NB4 (cell line): Measurements from ENCODE around the gene PEPD.

Experiments used
- DNase-seq: peaks from one replicate; pipeline ENCODE4 v3.0.0; 2010; ENCODE audit warnings: low read depth
- H3K4me3 ChIP-seq: one replicate; pipeline ENCODE4 v1.5.1; 2011; ENCODE audit warnings: mild to moderate bottlenecking, low read depth, low read length, moderate library complexity
- MYC ChIP-seq: IDR thresholded peaks from 2 replicates; pipeline ENCODE4 v1.6.1; 2011; ENCODE audit warnings: low read depth, low read length
- POLR2A ChIP-seq: IDR thresholded peaks from 2 replicates; pipeline ENCODE4 v1.6.1; 2011; ENCODE audit warnings: mild to moderate bottlenecking; ENCODE audit not compliant: insufficient read length; ENCODE audit errors: extremely low read depth
- TF ChIP-seq, protein P1 (sequence below): IDR thresholded peaks from 2 replicates; pipeline ENCODE4 v1.6.1; 2011; ENCODE audit warnings: low read depth, low read length
- TF ChIP-seq, protein P2 (sequence below): IDR thresholded peaks from one replicate; pipeline ENCODE4 v1.5.1; 2012; ENCODE audit warnings: low read depth, low read length

PEPD gene

DNA sequence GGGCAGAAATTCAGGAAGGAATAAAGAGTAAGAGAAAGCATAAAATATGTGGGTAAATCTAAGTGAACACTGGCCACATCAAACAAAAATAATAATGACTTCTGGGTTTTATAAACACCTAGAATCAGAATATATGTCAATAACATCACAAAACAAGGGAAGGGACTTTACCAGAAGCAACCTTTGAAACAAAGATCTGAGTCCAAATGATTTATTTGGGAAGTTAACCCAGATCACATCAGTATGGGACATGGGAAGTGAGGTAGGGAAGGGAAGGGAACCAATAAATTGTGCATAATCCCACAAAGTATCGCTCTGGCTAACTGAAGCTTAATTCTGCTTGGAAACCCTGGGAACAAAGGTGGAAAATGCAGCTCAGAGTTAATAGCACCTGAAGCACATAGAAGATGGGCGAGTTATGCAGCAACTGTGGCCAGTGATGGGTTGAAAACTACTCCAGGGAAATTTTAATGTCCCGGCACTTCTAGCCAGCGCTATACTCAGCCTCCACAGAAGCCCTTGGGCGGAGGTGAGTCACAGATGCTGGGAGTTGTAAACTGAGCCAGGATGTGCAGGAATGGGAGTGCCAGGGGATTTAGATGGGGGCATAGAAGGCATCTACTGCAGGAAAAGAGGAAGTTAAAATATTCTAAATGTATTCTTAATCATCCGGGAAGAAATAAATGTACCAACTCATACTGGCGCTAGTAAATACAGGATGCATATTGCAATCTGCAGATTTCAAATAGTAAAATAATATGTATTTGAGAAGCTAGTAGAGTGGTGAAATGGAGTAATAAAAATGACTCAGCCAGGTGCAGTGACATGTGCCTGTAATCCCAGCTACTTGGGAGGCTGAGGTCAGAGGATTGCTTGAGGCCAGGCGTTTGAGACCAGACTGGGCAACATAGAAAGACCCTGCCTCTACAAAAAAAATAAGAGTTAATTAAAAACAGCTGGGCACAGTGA is 182.3 kb downstream of the PEPD start:
- TF ChIP-seq, protein P1, sequence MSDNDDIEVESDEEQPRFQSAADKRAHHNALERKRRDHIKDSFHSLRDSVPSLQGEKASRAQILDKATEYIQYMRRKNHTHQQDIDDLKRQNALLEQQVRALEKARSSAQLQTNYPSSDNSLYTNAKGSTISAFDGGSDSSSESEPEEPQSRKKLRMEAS: no peak
- TF ChIP-seq POLR2A: no peak
- TF ChIP-seq MYC: no peak
- TF ChIP-seq, protein P2, sequence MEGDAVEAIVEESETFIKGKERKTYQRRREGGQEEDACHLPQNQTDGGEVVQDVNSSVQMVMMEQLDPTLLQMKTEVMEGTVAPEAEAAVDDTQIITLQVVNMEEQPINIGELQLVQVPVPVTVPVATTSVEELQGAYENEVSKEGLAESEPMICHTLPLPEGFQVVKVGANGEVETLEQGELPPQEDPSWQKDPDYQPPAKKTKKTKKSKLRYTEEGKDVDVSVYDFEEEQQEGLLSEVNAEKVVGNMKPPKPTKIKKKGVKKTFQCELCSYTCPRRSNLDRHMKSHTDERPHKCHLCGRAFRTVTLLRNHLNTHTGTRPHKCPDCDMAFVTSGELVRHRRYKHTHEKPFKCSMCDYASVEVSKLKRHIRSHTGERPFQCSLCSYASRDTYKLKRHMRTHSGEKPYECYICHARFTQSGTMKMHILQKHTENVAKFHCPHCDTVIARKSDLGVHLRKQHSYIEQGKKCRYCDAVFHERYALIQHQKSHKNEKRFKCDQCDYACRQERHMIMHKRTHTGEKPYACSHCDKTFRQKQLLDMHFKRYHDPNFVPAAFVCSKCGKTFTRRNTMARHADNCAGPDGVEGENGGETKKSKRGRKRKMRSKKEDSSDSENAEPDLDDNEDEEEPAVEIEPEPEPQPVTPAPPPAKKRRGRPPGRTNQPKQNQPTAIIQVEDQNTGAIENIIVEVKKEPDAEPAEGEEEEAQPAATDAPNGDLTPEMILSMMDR: no peak
- H3K4me3 ChIP-seq: no peak overlapping the region
- peak; percentile 19 for DNase-seq
